ENCODE results near the gene PPP4R3B. TPM values are rescaled to one million over a fixed set of nuclear protein-coding genes. Genes with fewer than 3 reads are reported as not detected.

The PPP4R3B gene
- total and polyA plus RNA-seq, 2 of the 8 experiments (the other 6 are each of a cell fraction or from before 2014, with no cell fraction given), result 8.5 to 39.1 TPM

- TF ChIP-seq CHD7 (IDR thresholded peaks at IDR 0.05; ENCODE audit: insufficient replicate concordance, low read length), result no peak
- TF ChIP-seq E2F6 (IDR thresholded peaks at IDR 0.05), result no peak
- TF ChIP-seq TEAD4 (IDR thresholded peaks at IDR 0.05; ENCODE audit: low read depth, low read length), result no peak
- TF ChIP-seq SIX5 (IDR thresholded peaks at IDR 0.05; ENCODE audit: low read depth, low read length), result no peak
- TF ChIP-seq BRCA1 (IDR thresholded peaks at IDR 0.05; ENCODE audit: low read depth, low read length), result no peak
- TF ChIP-seq ATF2 (IDR thresholded peaks at IDR 0.05; ENCODE audit: low read length), result no peak
- TF ChIP-seq CTBP2 (IDR thresholded peaks at IDR 0.05; ENCODE audit: borderline replicate concordance, insufficient read depth, insufficient read length, low read length), result no peak
These were observed 25.3 kb downstream of the PPP4R3B start (continued) for GRCh38 chr2:55592130-55592529.
